ENCODE measurements around the gene SDK1.

GRCh38 chr7:3561932-3562331, 260.9 kb downstream of the SDK1 start:
- TF ChIP-seq CTCF (IDR thresholded peaks at IDR 0.05) = no peak
- no peak for TF ChIP-seq POLR2AphosphoS5 (IDR thresholded peaks at IDR 0.05; ENCODE audit: insufficient read depth in 1 of 2, low read depth in 1 of 2)
- no peak for TF ChIP-seq POLR2A (IDR thresholded peaks at IDR 0.05)

Data from vagina (tissue), 2 donors.